Endodermal cell (in vitro differentiated cells): ENCODE results near the gene MAGEE1. TPM values are rescaled to one million over a fixed set of nuclear protein-coding genes. Genes with fewer than 3 reads are reported as not detected.

ENCODE experiments used
- DNase-seq: peaks from one replicate; pipeline ENCODE4 v3.0.0-alpha.2; 2017
- H3K27ac ChIP-seq: 2 replicates; pipeline ENCODE4 v1.5.1; 2013; ENCODE audit warnings: mild to moderate bottlenecking, low read depth, low read length, moderate library complexity
- H3K27me3 ChIP-seq: 2 replicates; pipeline ENCODE4 v1.6.1; 2013; ENCODE audit warnings: mild to moderate bottlenecking, low read length, moderate library complexity; ENCODE audit not compliant: insufficient read depth, control insufficient read depth, poor library complexity, severe bottlenecking
- H3K36me3 ChIP-seq: 2 replicates; pipeline ENCODE4 v1.7.0; 2013; ENCODE audit warnings: mild to moderate bottlenecking, low read length, moderate library complexity; ENCODE audit not compliant: control insufficient read depth, insufficient read depth
- H3K4me1 ChIP-seq: one replicate; pipeline ENCODE4 v1.7.0; 2013; ENCODE audit warnings: low read length; ENCODE audit not compliant: control insufficient read depth, insufficient read depth
- H3K4me3 ChIP-seq: 2 replicates; pipeline ENCODE4 v1.5.1; 2013; ENCODE audit warnings: mild to moderate bottlenecking, low read length, moderate library complexity
- H3K9ac ChIP-seq: 2 replicates; pipeline ENCODE4 v1.6.1; 2013; ENCODE audit warnings: mild to moderate bottlenecking, low read length, moderate library complexity; ENCODE audit not compliant: poor library complexity, severe bottlenecking; ENCODE audit errors: extremely low read depth
- H3K9me3 ChIP-seq: 2 replicates; pipeline ENCODE4 v1.6.1; 2013; ENCODE audit warnings: mild to moderate bottlenecking, low read length, moderate library complexity; ENCODE audit not compliant: control insufficient read depth
- H3K27ac Mint-ChIP-seq: 2 replicates; pipeline ENCODE4 v1.8.0; 2020; ENCODE audit warnings: mixed read lengths
- H3K27me3 Mint-ChIP-seq: 2 replicates; pipeline ENCODE4 v1.8.0; 2021; ENCODE audit warnings: mild to moderate bottlenecking, mixed read lengths; ENCODE audit not compliant: insufficient read depth
- H3K36me3 Mint-ChIP-seq: 2 replicates; pipeline ENCODE4 v1.8.0; 2020; ENCODE audit warnings: low read depth, mixed read lengths
- H3K4me1 Mint-ChIP-seq: 2 replicates; pipeline ENCODE4 v1.8.0; 2020; ENCODE audit warnings: mixed read lengths
- H3K4me3 Mint-ChIP-seq: 2 replicates; pipeline ENCODE4 v1.8.0; 2020; ENCODE audit warnings: mild to moderate bottlenecking, moderate library complexity, mixed read lengths
- H3K9me3 Mint-ChIP-seq: 2 replicates; pipeline ENCODE4 v1.8.0; 2020; ENCODE audit warnings: mild to moderate bottlenecking, mixed read lengths
- CTCF ChIP-seq: fragments of 200-600 bp; sonication (generic); conservative IDR thresholded peaks from 2 replicates; pipeline ENCODE4 v1.5.0; 2021; ENCODE audit warnings: antibody characterized with exemption, mild to moderate bottlenecking
- WGBS, 2 experiments: methylation state at CpG; one replicate each; pipeline versions ENCODE4 v1.1.5 to v1.1.7; 2013; ENCODE audit warnings: missing lambda C conversion rate in 2 of 2, mixed read lengths in 1 of 2; ENCODE audit not compliant: insufficient coverage in 1 of 2, insufficient read length in 1 of 2; 5-methylcytosine and 5-hydroxymethylcytosine counted together
- long read RNA-seq, 4 experiments: library from polyadenylated mRNA in 2 of 4; library from RNA in 1 of 4; library from capped mRNA in 1 of 4; stranded (forward) in 3 of 4; unstranded in 1 of 4; transcript quantifications; one replicate each; pipeline ENCODE4 v2.0.0, GENCODE V29; 2020 to 2021; ENCODE audit warnings: inconsistent platforms in 1 of 4
- polyA plus RNA-seq, 2 experiments: library from polyadenylated mRNA; stranded (reverse); fragments of 50-300 nt; gene quantifications; one replicate each; pipeline ENCODE4 v1.2.3, GENCODE V29; 2013
- total RNA-seq, 2 donors: library from RNA; stranded (reverse); fragmentation: NEBNext Ultra II Directional in 1 of 2; extraction: Animal tissue kit (Norgen Biotek cat#: 25700) in 1 of 2; gene quantifications; 2 replicates in 1 of 2; 3 replicates in 1 of 2; pipeline ENCODE4 v1.2.1, GENCODE V29; 2021

MAGEE1 gene, protein sequence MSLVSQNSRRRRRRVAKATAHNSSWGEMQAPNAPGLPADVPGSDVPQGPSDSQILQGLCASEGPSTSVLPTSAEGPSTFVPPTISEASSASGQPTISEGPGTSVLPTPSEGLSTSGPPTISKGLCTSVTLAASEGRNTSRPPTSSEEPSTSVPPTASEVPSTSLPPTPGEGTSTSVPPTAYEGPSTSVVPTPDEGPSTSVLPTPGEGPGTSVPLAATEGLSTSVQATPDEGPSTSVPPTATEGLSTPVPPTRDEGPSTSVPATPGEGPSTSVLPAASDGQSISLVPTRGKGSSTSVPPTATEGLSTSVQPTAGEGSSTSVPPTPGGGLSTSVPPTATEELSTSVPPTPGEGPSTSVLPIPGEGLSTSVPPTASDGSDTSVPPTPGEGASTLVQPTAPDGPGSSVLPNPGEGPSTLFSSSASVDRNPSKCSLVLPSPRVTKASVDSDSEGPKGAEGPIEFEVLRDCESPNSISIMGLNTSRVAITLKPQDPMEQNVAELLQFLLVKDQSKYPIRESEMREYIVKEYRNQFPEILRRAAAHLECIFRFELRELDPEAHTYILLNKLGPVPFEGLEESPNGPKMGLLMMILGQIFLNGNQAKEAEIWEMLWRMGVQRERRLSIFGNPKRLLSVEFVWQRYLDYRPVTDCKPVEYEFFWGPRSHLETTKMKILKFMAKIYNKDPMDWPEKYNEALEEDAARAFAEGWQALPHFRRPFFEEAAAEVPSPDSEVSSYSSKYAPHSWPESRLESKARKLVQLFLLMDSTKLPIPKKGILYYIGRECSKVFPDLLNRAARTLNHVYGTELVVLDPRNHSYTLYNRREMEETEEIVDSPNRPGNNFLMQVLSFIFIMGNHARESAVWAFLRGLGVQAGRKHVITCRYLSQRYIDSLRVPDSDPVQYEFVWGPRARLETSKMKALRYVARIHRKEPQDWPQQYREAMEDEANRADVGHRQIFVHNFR
- total RNA-seq: 1 to 10 TPM; 7.1 to 9.6 TPM
- 8.7 TPM for polyA plus RNA-seq (2013, experiment 1 of 2)
- polyA plus RNA-seq (2013, experiment 2 of 2): 7.6 TPM
- long read RNA-seq, experiment 1, partial matches to known transcripts: 0 of 4 reads
- long read RNA-seq, experiment 1, other reads (novel, unspliced or antisense): 0 of 4 reads
- long read RNA-seq, experiment 2, transcript MAGEE1-201 (1 exons, 3,630 nt): major isoform, 18 of 18 reads
- long read RNA-seq, experiment 2, partial matches to known transcripts: 0 of 18 reads
- long read RNA-seq, experiment 2, other reads (novel, unspliced or antisense): 0 of 18 reads
- long read RNA-seq, experiment 3, partial matches to known transcripts: 0 of 2 reads
- long read RNA-seq, experiment 3, other reads (novel, unspliced or antisense): 0 of 2 reads
- long read RNA-seq, experiment 4: 0 reads

- Histone ChIP-seq H3K27me3 (no peaks in the 10 kb centered on the region), H3K27ac (no peak within 1 kb of the TSS), H3K9me3 (no peaks in the 10 kb centered on the region), H3K9ac (peak within 1 kb of the TSS; percentile 44), H3K36me3 (no peaks in the 10 kb centered on the region), H3K4me3 (peak within 1 kb of the TSS; percentile 77), H3K4me1 (no peaks in the 10 kb centered on the region)
- TF ChIP-seq CTCF: no peak
- Mint-ChIP-seq H3K27ac (no peak within 1 kb of the TSS), H3K4me3 (peak within 1 kb of the TSS; percentile 76), H3K36me3 (no peaks in the 10 kb centered on the region), H3K4me1 (no peaks in the 10 kb centered on the region), H3K27me3 (no peaks in the 10 kb centered on the region), H3K9me3 (peaks cover 28% of the 10 kb centered on the region)
- WGBS, 2 experiments: 0% methylated on average over 42 of the region's 42 CpGs; no CpG with 5 or more reads in 1 of the 2 experiments
- peak; percentile 93 for DNase-seq
Observed at GRCh38 chrX:76427560-76428242, at the start of gene MAGEE1. TSS of gene MAGEE1 (plus strand) at chrX:76427710. CDS start at chrX:76427931, 221 bp downstream.

DNA sequence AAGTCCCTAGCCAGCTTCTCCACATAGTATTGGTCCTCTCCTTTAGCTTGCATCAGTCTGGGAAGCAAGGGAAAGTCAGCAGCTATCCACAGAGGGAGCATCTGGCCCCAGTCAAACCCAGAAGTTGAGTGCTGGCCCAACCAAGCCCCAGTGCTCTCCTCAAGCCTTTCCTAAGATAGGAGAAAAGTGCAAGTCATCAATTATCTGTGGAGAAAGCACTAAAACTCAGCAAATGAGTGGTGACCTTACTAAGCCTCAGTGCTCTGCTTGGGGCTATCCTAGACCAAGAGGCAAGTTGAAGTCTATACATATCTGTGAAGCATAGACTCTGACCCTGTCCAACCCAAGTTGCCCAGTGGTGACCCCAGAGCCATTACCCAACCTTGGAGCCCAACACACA is 28.5 kb upstream of the MAGEE1 start:
- Histone ChIP-seq H3K4me1 (no peaks in the 10 kb centered on the region), H3K27me3 (no peaks in the 10 kb centered on the region), H3K36me3 (no peaks in the 10 kb centered on the region), H3K9me3 (no peaks in the 10 kb centered on the region), H3K27ac (no peak overlapping the region), H3K9ac (no peak overlapping the region), H3K4me3 (no peak overlapping the region)
- TF ChIP-seq CTCF: no peak
- Mint-ChIP-seq H3K4me1 (no peaks in the 10 kb centered on the region), H3K36me3 (no peaks in the 10 kb centered on the region), H3K9me3 (peaks cover 71% of the 10 kb centered on the region), H3K27me3 (no peaks in the 10 kb centered on the region), H3K27ac (no peak overlapping the region), H3K4me3 (no peak overlapping the region)
- no peak for DNase-seq
